Activated naive CD4-positive, alpha-beta T cell treated with anti-CD3 and anti-CD28 coated beads, Interleukin-2, amount 50 U/mL, for 16 hours (primary cell): ENCODE data around the gene EEF1AKMT4.

ENCODE experiments used
- DNase-seq: peaks from one replicate; pipeline ENCODE4 v3.0.0-alpha.2; 2020

The EEF1AKMT4 gene

DNA sequence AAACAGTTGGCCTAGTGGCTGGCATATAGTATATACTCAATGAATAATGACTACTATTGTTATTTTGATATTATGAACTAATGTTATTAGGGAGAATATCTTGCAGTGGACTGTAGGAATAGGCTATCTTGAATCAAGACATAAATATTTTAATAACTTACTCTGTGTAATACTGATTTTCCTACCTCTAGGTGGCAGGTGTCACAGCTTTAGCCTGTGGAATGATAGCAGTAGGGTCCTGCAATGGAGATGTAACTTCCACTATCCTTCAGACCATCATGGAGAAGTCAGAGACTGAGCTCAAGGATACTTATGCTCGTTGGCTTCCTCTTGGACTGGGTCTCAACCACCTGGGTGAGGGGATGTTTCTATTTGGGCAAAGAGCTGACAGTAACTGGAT, 56.1 kb downstream of the EEF1AKMT4 start:
- no peak for DNase-seq

DNA sequence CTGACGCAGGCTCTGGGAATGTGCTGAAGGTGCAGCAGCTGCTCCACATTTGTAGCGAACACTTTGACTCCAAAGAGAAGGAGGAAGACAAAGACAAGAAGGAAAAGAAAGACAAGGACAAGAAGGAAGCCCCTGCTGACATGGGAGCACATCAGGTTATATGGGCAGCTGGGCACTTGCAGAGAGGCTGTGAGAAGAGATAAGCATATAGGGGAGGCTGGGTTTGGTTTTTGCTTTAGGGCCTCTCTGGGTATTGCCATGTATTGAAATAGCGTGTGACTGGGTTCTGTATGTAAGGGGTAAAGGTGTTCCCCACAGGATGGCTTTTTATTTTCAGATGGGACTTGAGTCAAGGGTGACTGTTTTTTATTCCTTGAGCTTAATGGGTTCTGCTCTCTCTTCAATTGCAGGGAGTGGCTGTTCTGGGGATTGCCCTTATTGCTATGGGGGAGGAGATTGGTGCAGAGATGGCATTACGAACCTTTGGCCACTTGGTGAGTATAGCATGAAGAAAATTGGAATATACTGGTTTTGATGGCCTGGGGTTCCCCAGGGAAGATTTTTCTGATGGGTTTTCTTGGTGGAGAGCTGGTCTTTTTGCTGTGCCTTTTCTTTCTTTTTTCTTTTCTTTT, 57.0 kb downstream of the EEF1AKMT4 start:
- no peak for DNase-seq

DNA sequence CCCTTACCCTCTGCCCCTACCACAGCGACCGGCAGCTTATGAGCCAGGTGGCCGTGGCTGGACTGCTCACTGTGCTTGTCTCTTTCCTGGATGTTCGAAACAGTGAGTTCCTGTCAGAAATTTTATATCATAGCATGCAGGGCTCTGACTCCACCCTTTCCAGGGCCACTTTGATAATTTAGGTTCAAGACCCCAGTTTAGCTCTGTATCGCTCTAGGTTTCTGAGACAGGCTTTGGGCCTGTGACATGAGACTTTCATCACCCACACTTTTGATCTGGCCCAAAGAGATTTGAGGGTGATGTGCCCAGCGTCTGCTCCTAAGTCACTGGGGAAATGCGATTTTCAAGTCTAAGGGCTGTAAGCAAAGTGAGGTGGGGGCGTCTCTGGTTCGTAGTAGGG, 58.4 kb downstream of the EEF1AKMT4 start:
- no peak for DNase-seq
